Measurements from ENCODE around the gene MAP1A.

- TF ChIP-seq, protein P1, sequence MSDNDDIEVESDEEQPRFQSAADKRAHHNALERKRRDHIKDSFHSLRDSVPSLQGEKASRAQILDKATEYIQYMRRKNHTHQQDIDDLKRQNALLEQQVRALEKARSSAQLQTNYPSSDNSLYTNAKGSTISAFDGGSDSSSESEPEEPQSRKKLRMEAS (IDR thresholded peaks at IDR 0.05; ENCODE audit: insufficient read depth, insufficient read length), result no peak
- TF ChIP-seq EZH2 (IDR thresholded peaks at IDR 0.05; ENCODE audit: borderline replicate concordance, low read depth, low read length, severe bottlenecking) (no peak), CTCF (IDR thresholded peaks at IDR 0.05; ENCODE audit: extremely low read depth in 1 of 2, insufficient read depth in 1 of 2, low read depth in 1 of 2, low read length in 2 of 2) (no peak), POLR2AphosphoS5 (IDR thresholded peaks at IDR 0.05; ENCODE audit: insufficient read depth, low read depth, low read length) (no peak), POLR2A (IDR thresholded peaks at IDR 0.05; ENCODE audit: low read depth, low read length) (no peak), FOS (IDR thresholded peaks at IDR 0.05; ENCODE audit: borderline replicate concordance, insufficient read depth, low read length) (no peak)
Observed at GRCh38 chr15:43522247-43522646, 4.8 kb downstream of the MAP1A start.

Data from endothelial cell of umbilical vein (primary cell).